GM20000 (cell line): ENCODE results near the gene GP1BB.

Experiments used
- DNase-seq: peaks from one replicate; pipeline ENCODE4 v3.0.0; 2012; ENCODE audit warnings: low spot score
- CTCF ChIP-seq: IDR thresholded peaks from 2 replicates; pipeline ENCODE4 v1.5.1; 2012; ENCODE audit warnings: mild to moderate bottlenecking, control low read depth; ENCODE audit errors: extremely low read depth, missing control alignments

GP1BB gene

GRCh38 chr22:19766240-19766510 is 42.8 kb downstream of the GP1BB start:
- peak; percentile 58 for DNase-seq
- no peak for TF ChIP-seq CTCF

GRCh38 chr22:19766511-19767426 is 43.4 kb downstream of the GP1BB start:
- TF ChIP-seq CTCF, result no peak
- peak; percentile 61 for DNase-seq

- TF ChIP-seq CTCF, result no peak
- DNase-seq, result no peak
Measured at GRCh38 chr22:19767427-19768341, 44.3 kb downstream of the GP1BB start.

- no peak for TF ChIP-seq CTCF
- no peak for DNase-seq
Measured at GRCh38 chr22:19769393-19769715, 46.0 kb downstream of the GP1BB start.

- no peak for TF ChIP-seq CTCF
- DNase-seq, result no peak
Measured at GRCh38 chr22:19770349-19771220, 47.2 kb downstream of the GP1BB start.

GRCh38 chr22:19772422-19772672 is 49.0 kb downstream of the GP1BB start:
- DNase-seq, result no peak
- no peak for TF ChIP-seq CTCF
